Trophoblast cell (in vitro differentiated cells and primary cell): Measurements from ENCODE around the gene EEFSEC.
A peak's percentile ranks its signal among the peaks of the same experiment; 100 is the strongest.

Experiments used
- DNase-seq, 2 donors: peaks; one replicate each; pipeline ENCODE4 v3.0.0-alpha.2; 2016
- H2AFZ ChIP-seq: 2 replicates; pipeline ENCODE4 v1.6.1; 2013; ENCODE audit warnings: low read length, moderate library complexity, mild to moderate bottlenecking; ENCODE audit not compliant: insufficient read depth, poor library complexity
- H2AK5ac ChIP-seq: 2 replicates; pipeline ENCODE4 v1.6.1; 2013; ENCODE audit warnings: mild to moderate bottlenecking, low read length
- H2BK120ac ChIP-seq: 2 replicates; pipeline ENCODE4 v1.6.1; 2013; ENCODE audit warnings: low read length, mild to moderate bottlenecking, moderate library complexity; ENCODE audit not compliant: insufficient read depth, poor library complexity
- H2BK12ac ChIP-seq: 2 replicates; pipeline ENCODE4 v1.6.1; 2013; ENCODE audit warnings: mild to moderate bottlenecking, low read length, moderate library complexity
- H2BK5ac ChIP-seq: 2 replicates; pipeline ENCODE4 v1.6.1; 2013; ENCODE audit warnings: low read length, low read depth, moderate library complexity, mild to moderate bottlenecking; ENCODE audit not compliant: poor library complexity
- H3K14ac ChIP-seq: 2 replicates; pipeline ENCODE4 v1.6.1; 2013; ENCODE audit warnings: mild to moderate bottlenecking, low read length
- H3K18ac ChIP-seq: 2 replicates; pipeline ENCODE4 v1.6.1; 2013; ENCODE audit warnings: mild to moderate bottlenecking, low read length
- H3K23ac ChIP-seq: 2 replicates; pipeline ENCODE4 v1.6.1; 2013; ENCODE audit warnings: low read length
- H3K27ac ChIP-seq: 2 replicates; pipeline ENCODE4 v1.5.1; 2013; ENCODE audit warnings: low read depth, mild to moderate bottlenecking, inconsistent platforms, low read length, moderate library complexity
- H3K27me3 ChIP-seq: 2 replicates; pipeline ENCODE4 v1.6.1; 2013; ENCODE audit warnings: inconsistent platforms, mild to moderate bottlenecking, low read length, moderate library complexity; ENCODE audit not compliant: insufficient read depth
- H3K36me3 ChIP-seq, 2 experiments: 1 replicate in 1 of 2; 2 replicates in 1 of 2; pipeline ENCODE4 v1.6.1; 2013; ENCODE audit warnings: low read length in 2 of 2, mild to moderate bottlenecking in 2 of 2, moderate library complexity in 1 of 2; ENCODE audit not compliant: insufficient read depth in 2 of 2, control insufficient read depth in 1 of 2
- H3K4ac ChIP-seq: 2 replicates; pipeline ENCODE4 v1.6.1; 2013; ENCODE audit warnings: low read depth, mild to moderate bottlenecking, low read length, moderate library complexity
- H3K4me1 ChIP-seq, 2 experiments: 1 replicate in 1 of 2; 2 replicates in 1 of 2; pipeline ENCODE4 v1.6.1; 2013; ENCODE audit warnings: low read length in 2 of 2, mild to moderate bottlenecking in 2 of 2, moderate library complexity in 1 of 2; ENCODE audit not compliant: insufficient read depth in 2 of 2, control insufficient read depth in 1 of 2
- H3K4me2 ChIP-seq: 2 replicates; pipeline ENCODE4 v1.6.1; 2013; ENCODE audit warnings: inconsistent platforms, mild to moderate bottlenecking, low read length, moderate library complexity
- H3K4me3 ChIP-seq: 2 replicates; pipeline ENCODE4 v1.5.1; 2013; ENCODE audit warnings: mild to moderate bottlenecking, low read depth, low read length, inconsistent platforms
- H3K79me1 ChIP-seq: one replicate; pipeline ENCODE4 v1.6.1; 2013; ENCODE audit warnings: low read length
- H3K79me2 ChIP-seq: 2 replicates; pipeline ENCODE4 v1.6.1; 2013; ENCODE audit warnings: low read length, mild to moderate bottlenecking; ENCODE audit not compliant: control insufficient read depth, insufficient read depth, poor library complexity
- H3K9ac ChIP-seq: 2 replicates; pipeline ENCODE4 v1.6.1; 2013; ENCODE audit warnings: mild to moderate bottlenecking, low read length
- H3K9me3 ChIP-seq: 2 replicates; pipeline ENCODE4 v1.6.1; 2013; ENCODE audit warnings: low read depth, mild to moderate bottlenecking, control low read depth, inconsistent platforms, low read length; ENCODE audit not compliant: insufficient read depth
- H4K12ac ChIP-seq: 2 replicates; pipeline ENCODE4 v1.6.1; 2013; ENCODE audit warnings: low read depth, mild to moderate bottlenecking, low read length, moderate library complexity
- H4K8ac ChIP-seq: 2 replicates; pipeline ENCODE4 v1.6.1; 2013; ENCODE audit warnings: low read depth, mild to moderate bottlenecking, low read length, moderate library complexity
- H4K91ac ChIP-seq: one replicate; pipeline ENCODE4 v1.6.1; 2013; ENCODE audit warnings: low read depth, mild to moderate bottlenecking, low read length, moderate library complexity
- WGBS: extraction: QIAGEN DNeasy Blood & Tissue Kit; methylation state at CpG from one replicate; pipeline ENCODE4 v1.1.7; 2013; ENCODE audit warnings: missing lambda C conversion rate; ENCODE audit not compliant: insufficient read length, insufficient coverage; ENCODE audit errors: extremely low coverage; 5-methylcytosine and 5-hydroxymethylcytosine counted together

Gene EEFSEC

GRCh38 chr3:128313071-128313725 lies 159.9 kb downstream of the EEFSEC start:
- H3K9ac ChIP-seq: no peak overlapping the region
- H3K79me2 ChIP-seq: no peaks in the 10 kb centered on the region
- no peak overlapping the region for H3K14ac ChIP-seq
- no peaks in the 10 kb centered on the region for H3K27me3 ChIP-seq
- no peak overlapping the region for H3K23ac ChIP-seq
- H3K18ac ChIP-seq: no peak overlapping the region
- H2BK5ac ChIP-seq: no peak overlapping the region
- no peak overlapping the region for H4K8ac ChIP-seq
- H3K79me1 ChIP-seq: no peaks in the 10 kb centered on the region
- H4K91ac ChIP-seq: no peak overlapping the region
- no peak overlapping the region for H3K4ac ChIP-seq
- H2AFZ ChIP-seq: no peak overlapping the region
- no peak for DNase-seq
- no peak overlapping the region for H2BK12ac ChIP-seq
- H2AK5ac ChIP-seq: no peak overlapping the region
- no peaks in the 10 kb centered on the region for H3K4me1 ChIP-seq
- no CpG with 5 or more reads among the region's 5 CpGs for WGBS
- H3K9me3 ChIP-seq: peaks cover 5% of the 10 kb centered on the region
- H3K36me3 ChIP-seq: no peaks in the 10 kb centered on the region
- H3K27ac ChIP-seq: no peak overlapping the region
- peak overlapping the region; percentile 26 for H3K4me3 ChIP-seq
- no peak overlapping the region for H2BK120ac ChIP-seq
- no peak overlapping the region for H3K4me2 ChIP-seq
- H4K12ac ChIP-seq: no peak overlapping the region

GRCh38 chr3:128313935-128314334 lies 160.7 kb downstream of the EEFSEC start:
- H4K8ac ChIP-seq: no peak overlapping the region
- no peak overlapping the region for H2AK5ac ChIP-seq
- H2BK5ac ChIP-seq: no peak overlapping the region
- DNase-seq: no peak
- H3K4me3 ChIP-seq: no peak overlapping the region
- no peak overlapping the region for H4K91ac ChIP-seq
- no peaks in the 10 kb centered on the region for H3K27me3 ChIP-seq
- H3K36me3 ChIP-seq: no peaks in the 10 kb centered on the region
- no peak overlapping the region for H3K4me2 ChIP-seq
- H4K12ac ChIP-seq: no peak overlapping the region
- H3K4me1 ChIP-seq: no peaks in the 10 kb centered on the region
- no peak overlapping the region for H3K18ac ChIP-seq
- H3K79me2 ChIP-seq: no peaks in the 10 kb centered on the region
- no peaks in the 10 kb centered on the region for H3K79me1 ChIP-seq
- no peak overlapping the region for H3K4ac ChIP-seq
- H3K9me3 ChIP-seq: peaks cover 5% of the 10 kb centered on the region
- WGBS: no CpG with 5 or more reads among the region's 2 CpGs
- H3K23ac ChIP-seq: no peak overlapping the region
- no peak overlapping the region for H2BK12ac ChIP-seq
- no peak overlapping the region for H2AFZ ChIP-seq
- H2BK120ac ChIP-seq: no peak overlapping the region
- H3K9ac ChIP-seq: no peak overlapping the region
- H3K27ac ChIP-seq: no peak overlapping the region
- no peak overlapping the region for H3K14ac ChIP-seq

GRCh38 chr3:128315313-128315712 lies 162.0 kb downstream of the EEFSEC start:
- no peak overlapping the region for H3K9ac ChIP-seq
- H3K27me3 ChIP-seq: no peaks in the 10 kb centered on the region
- H2BK12ac ChIP-seq: no peak overlapping the region
- no peak overlapping the region for H3K18ac ChIP-seq
- peaks cover 5% of the 10 kb centered on the region for H3K9me3 ChIP-seq
- H2AK5ac ChIP-seq: no peak overlapping the region
- WGBS: no CpG with 5 or more reads among the region's 2 CpGs
- H3K27ac ChIP-seq: no peak overlapping the region
- H3K79me2 ChIP-seq: no peaks in the 10 kb centered on the region
- no peak overlapping the region for H3K14ac ChIP-seq
- H3K36me3 ChIP-seq: no peaks in the 10 kb centered on the region
- H4K12ac ChIP-seq: no peak overlapping the region
- H3K4ac ChIP-seq: no peak overlapping the region
- H2AFZ ChIP-seq: no peak overlapping the region
- H2BK5ac ChIP-seq: no peak overlapping the region
- no peaks in the 10 kb centered on the region for H3K79me1 ChIP-seq
- no peak overlapping the region for H3K4me2 ChIP-seq
- H2BK120ac ChIP-seq: no peak overlapping the region
- no peak overlapping the region for H4K8ac ChIP-seq
- H3K4me3 ChIP-seq: no peak overlapping the region
- no peaks in the 10 kb centered on the region for H3K4me1 ChIP-seq
- H4K91ac ChIP-seq: no peak overlapping the region
- no peak overlapping the region for H3K23ac ChIP-seq
- DNase-seq: no peak

- DNase-seq: no peak
- no CpG with 5 or more reads among the region's 15 CpGs for WGBS
- H3K4me2 ChIP-seq: no peak overlapping the region
These were observed 163.2 kb downstream of the EEFSEC start for GRCh38 chr3:128316481-128316891.

More at GRCh38 chr3:128316481-128316891, 163.2 kb downstream of the EEFSEC start:
- Histone ChIP-seq H4K12ac (no peak overlapping the region), H2BK12ac (no peak overlapping the region), H3K79me1 (peaks cover 3% of the 10 kb centered on the region), H3K27me3 (no peaks in the 10 kb centered on the region), H3K36me3 (no peaks in the 10 kb centered on the region), H3K4me3 (no peak overlapping the region), H3K9me3 (peaks cover 5% of the 10 kb centered on the region), H3K79me2 (no peaks in the 10 kb centered on the region), H4K91ac (no peak overlapping the region), H2BK5ac (no peak overlapping the region), H3K23ac (no peak overlapping the region), H3K9ac (no peak overlapping the region), H2AFZ (no peak overlapping the region), H2AK5ac (no peak overlapping the region), H3K14ac (no peak overlapping the region), H2BK120ac (no peak overlapping the region), H3K18ac (no peak overlapping the region), H4K8ac (no peak overlapping the region), H3K4ac (no peak overlapping the region), H3K4me1 (no peaks in the 10 kb centered on the region), H3K27ac (no peak overlapping the region)
